HepG2 (cell line): ENCODE measurements around the gene RUNX2.

Experiments
- HDAC2 ChIP-seq: sonication (generic); formaldehyde crosslinking; IDR thresholded peaks from 2 replicates; pipeline ENCODE4 v1.4.0; 2020; ENCODE audit warnings: missing genetic modification reagents
- JUN ChIP-seq: sonication (generic); formaldehyde crosslinking; IDR thresholded peaks from 2 replicates; pipeline ENCODE4 v1.4.0; 2020; ENCODE audit warnings: mild to moderate bottlenecking, missing genetic modification reagents
- ZBTB26 ChIP-seq: IDR thresholded peaks from 2 replicates; pipeline ENCODE4 v1.6.1; 2016; ENCODE audit warnings: missing compliant biosample characterization, missing genetic modification reagents, borderline replicate concordance
- TF ChIP-seq, protein P1 (sequence below): sonication (generic); formaldehyde crosslinking; IDR thresholded peaks from 2 replicates; pipeline ENCODE4 v1.9.0; 2022; ENCODE audit warnings: low read depth, missing genetic modification reagents

DNA sequence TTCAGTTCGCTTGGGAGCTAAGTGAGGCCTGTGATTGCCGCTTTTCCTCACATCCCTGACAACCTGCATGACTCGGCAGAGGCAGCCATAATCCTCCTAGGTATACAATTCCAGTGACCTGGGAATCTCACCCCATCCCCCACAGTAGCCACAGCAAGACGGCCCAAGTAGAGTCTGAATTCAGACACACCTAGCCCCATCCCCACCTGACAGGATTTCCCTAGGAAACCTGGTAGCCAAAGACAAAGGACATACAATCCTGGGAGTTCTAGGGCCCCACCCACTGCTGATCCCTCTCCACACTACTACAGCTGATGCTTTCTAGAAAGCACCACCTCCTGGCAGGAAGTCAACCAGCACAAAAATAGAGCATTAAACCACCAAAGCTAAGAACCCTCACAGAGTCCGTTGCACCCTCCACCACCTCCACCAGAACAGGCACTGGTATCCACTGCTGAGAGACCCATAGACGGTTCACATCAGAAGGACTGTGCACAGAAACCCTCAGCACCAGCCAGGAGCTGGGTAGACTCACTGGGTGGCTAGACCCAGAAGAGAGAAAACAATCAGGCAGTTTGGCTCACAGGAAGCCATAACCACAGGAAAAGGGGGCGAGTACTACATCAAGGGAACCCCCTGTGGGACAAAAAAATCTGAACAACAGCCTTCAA lies 17.9 kb upstream of the RUNX2 start:
- TF ChIP-seq, protein P1, sequence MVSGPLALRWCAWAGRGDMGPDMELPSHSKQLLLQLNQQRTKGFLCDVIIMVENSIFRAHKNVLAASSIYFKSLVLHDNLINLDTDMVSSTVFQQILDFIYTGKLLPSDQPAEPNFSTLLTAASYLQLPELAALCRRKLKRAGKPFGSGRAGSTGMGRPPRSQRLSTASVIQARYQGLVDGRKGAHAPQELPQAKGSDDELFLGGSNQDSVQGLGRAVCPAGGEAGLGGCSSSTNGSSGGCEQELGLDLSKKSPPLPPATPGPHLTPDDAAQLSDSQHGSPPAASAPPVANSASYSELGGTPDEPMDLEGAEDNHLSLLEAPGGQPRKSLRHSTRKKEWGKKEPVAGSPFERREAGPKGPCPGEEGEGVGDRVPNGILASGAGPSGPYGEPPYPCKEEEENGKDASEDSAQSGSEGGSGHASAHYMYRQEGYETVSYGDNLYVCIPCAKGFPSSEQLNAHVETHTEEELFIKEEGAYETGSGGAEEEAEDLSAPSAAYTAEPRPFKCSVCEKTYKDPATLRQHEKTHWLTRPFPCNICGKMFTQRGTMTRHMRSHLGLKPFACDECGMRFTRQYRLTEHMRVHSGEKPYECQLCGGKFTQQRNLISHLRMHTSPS (CRISPR knock-in tag) = no peak
- TF ChIP-seq JUN (CRISPR knock-in tag) (no peak), HDAC2 (no peak), ZBTB26 (no peak)
